IPS-18c (cell line): ENCODE results near the gene CHST5.

Source experiments
- H3K4me3 ChIP-seq: 2 replicates; pipeline ENCODE4 v1.7.0; 2013; ENCODE audit warnings: low read depth, mild to moderate bottlenecking, low read length, moderate library complexity; ENCODE audit not compliant: insufficient read depth
- H3K9me3 ChIP-seq: one replicate; pipeline ENCODE4 v1.6.1; 2013; ENCODE audit warnings: mild to moderate bottlenecking, low read length, moderate library complexity; ENCODE audit not compliant: control insufficient read depth, insufficient read depth

CHST5 gene

GRCh38 chr16:75494184-75494583 lies 41.7 kb downstream of the CHST5 start:
- Histone ChIP-seq H3K9me3 (no peaks in the 10 kb centered on the region), H3K4me3 (peak overlapping the region; percentile 89)

GRCh38 chr16:75491876-75492275 lies 44.0 kb downstream of the CHST5 start:
- Histone ChIP-seq H3K9me3 (no peaks in the 10 kb centered on the region), H3K4me3 (no peak overlapping the region)

DNA sequence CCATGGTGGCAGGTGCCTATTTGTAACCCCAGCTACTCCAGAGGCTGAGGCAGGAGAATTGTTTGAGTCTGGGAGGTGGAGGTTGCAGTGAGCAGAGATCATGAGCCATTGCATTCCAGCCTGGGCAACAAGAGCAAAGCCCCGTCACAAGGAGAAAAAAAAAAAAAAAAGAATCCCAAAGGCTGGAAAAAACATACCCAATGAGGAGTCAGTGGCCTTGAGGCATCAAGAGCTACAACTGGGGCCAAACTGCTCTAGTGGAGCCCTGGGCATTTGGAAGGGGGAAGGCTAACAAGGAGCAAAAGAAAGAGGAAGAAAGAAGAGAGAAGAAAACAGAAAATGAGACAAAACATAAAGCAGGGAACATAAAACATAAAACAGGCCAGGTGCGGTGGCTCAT lies 47.6 kb downstream of the CHST5 start:
- Histone ChIP-seq H3K9me3 (no peaks in the 10 kb centered on the region), H3K4me3 (no peak overlapping the region)

DNA sequence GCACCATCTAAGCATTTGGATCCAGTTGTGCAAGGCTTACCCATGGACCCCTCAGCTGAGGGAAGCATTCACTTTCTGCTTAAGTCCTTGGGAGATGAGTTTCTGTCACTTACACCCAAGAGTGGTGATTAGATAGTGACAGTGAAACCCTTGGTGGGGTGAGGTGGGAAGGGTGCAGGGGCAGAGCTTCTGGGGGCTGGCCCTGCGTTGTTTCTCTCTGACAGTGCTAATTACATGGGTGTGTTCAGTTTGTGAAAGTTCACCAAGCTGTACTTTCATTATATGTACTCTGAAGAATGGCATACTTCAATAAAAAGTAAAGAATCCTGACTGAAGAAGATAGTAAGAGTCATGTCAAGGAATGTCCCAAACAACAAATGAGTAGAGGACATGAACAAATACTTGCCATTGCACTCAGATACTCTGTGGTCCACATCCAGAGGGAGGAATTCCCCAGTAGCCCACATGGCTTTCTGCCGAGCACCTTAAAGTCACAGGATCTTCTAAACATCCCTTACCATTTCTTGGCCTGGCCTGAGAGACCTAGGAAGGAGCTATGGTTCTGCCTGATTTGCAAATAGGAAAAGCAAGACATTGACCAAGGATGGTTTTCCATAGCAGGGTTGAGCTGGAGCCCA lies 49.1 kb downstream of the CHST5 start:
- Histone ChIP-seq H3K9me3 (no peaks in the 10 kb centered on the region), H3K4me3 (no peak overlapping the region)

DNA sequence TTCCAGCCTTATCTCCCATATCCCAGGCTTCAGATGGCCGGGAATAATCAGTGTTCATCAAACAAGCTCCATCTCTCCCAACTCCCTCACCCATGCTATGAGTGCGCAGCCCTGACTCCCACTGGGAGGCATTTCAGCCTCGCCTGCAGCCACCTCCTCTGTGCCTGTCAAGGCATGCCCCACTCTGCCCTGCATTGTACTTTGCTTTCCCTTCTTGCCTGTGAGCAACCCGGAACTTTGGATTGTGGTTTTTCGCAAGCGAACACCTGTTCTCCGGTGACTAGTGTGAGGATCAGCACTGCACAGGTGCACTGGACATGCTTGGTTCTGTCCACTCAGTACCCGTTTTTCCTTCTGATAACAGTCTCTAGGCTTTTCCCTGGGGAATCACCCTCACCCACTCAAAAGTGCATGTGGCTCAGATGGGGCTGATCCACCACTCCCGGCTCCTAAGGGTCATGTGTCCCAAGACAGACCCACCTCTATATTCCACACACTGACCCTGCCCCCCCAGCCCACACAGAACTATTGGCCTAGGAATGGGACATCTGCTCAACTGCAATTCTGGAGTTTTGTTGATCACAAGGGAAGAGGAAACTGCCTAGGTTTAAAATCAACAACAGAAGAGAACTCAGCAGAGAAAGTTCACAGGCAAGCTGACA lies 49.8 kb downstream of the CHST5 start:
- Histone ChIP-seq H3K4me3 (no peak overlapping the region), H3K9me3 (no peaks in the 10 kb centered on the region)

DNA sequence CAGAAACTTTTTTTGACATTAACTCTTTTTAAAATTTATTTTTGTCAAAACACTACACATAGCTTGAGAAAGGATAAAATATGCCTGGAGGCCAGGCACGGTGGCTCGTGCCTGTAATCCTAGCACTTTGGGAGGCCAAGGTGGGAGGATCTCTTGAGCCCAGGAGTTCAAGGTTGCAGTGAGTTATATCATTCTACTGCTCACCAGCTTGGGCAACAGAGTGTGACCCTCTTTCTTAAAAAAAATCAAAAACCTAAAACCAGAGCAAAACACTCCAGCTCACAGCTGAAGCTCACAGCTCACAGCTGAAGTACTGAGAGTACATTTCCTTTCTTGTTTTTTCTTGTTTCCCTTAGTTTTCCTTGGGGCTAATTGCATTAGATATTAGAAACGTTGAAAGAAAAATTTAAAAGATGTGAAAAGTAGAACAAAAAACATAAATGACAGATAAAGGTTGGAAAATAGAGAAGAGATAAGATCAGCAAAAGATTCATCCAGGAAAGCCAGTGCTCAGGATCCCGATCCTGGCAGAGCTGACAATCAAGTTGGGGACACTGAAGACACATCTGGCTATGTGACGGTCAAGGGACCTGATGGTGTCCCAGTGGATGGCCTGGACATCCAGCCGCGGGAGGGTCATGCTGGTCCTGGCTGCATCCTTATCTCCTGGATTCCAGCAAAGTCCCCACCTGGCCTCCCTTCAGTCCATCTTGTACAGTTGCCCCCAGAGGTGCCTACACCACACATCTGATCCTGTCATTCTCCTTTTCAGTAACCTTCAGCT lies 50.5 kb downstream of the CHST5 start:
- Histone ChIP-seq H3K9me3 (no peaks in the 10 kb centered on the region), H3K4me3 (no peak overlapping the region)

- Histone ChIP-seq H3K4me3 (no peak overlapping the region), H3K9me3 (no peaks in the 10 kb centered on the region)
Measured at GRCh38 chr16:75483222-75483621, 52.7 kb downstream of the CHST5 start.

DNA sequence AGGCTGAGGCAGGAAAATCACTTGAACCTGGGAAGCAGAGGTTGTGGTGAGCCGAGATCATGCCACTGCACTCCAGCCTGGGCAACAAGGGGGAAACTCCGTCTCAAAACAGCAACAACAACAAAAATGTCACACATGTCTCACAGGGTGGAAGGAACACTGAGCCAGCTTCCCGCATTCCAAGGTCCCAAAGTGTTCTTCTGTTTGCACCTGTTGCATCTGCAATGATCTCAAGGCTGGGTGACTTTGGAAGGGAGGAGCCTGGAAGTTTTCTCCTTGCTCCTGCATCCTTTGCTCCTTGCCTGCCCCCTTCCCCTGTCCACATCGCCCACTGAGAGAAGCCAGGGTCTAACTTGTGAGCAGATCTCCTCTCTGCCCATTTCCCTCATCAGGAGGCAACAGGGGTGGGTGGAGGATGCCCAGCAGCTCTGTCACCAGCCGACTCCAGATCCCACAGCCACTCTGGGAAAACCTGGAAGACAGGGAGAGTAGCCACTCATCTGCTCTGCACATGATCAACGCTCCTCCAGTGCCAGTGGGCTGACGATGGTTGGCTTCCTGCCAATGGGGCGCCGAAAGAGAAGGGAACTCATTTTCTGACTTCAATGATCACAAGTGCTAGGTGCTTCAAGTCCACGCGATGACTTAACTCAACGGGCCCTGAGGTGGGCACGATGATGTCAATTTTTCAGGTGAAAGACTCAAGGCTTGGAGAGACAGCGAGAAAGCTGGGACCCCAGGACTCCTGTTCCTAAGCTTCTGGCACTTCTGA lies 53.3 kb downstream of the CHST5 start:
- H3K9me3 ChIP-seq: no peaks in the 10 kb centered on the region
- H3K4me3 ChIP-seq: no peak overlapping the region

DNA sequence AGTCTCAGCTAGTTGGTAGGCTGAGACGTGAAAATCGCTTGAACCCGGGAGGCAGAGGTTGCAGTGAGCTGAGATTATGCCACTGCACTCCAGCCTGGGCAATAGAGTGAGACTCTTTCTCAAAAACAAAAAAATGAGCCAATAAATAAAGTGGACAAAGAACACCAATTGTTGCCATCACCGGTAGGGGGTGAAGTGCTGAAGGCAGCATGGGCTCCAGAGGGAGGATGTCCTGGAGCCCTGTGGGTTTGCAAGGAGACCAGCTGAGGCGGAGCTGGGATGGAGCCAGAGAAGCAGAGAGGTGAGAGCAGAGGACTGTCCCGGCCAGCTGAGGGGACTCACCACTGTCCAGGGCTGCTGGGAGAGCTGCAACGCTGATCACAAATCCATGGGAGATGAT lies 54.4 kb downstream of the CHST5 start:
- H3K4me3 ChIP-seq: no peak overlapping the region
- H3K9me3 ChIP-seq: no peaks in the 10 kb centered on the region

- Histone ChIP-seq H3K4me3 (no peak overlapping the region), H3K9me3 (no peaks in the 10 kb centered on the region)
Measured at GRCh38 chr16:75479421-75479990, 56.4 kb downstream of the CHST5 start.
